ENCODE data around the gene EAF1. TPM values are rescaled to one million over a fixed set of nuclear protein-coding genes. Genes with fewer than 3 reads are reported as not detected.

Gene EAF1
- polyA plus RNA-seq, 3 donors, result 9.0 to 44.0 (median 9.1) TPM

DNA sequence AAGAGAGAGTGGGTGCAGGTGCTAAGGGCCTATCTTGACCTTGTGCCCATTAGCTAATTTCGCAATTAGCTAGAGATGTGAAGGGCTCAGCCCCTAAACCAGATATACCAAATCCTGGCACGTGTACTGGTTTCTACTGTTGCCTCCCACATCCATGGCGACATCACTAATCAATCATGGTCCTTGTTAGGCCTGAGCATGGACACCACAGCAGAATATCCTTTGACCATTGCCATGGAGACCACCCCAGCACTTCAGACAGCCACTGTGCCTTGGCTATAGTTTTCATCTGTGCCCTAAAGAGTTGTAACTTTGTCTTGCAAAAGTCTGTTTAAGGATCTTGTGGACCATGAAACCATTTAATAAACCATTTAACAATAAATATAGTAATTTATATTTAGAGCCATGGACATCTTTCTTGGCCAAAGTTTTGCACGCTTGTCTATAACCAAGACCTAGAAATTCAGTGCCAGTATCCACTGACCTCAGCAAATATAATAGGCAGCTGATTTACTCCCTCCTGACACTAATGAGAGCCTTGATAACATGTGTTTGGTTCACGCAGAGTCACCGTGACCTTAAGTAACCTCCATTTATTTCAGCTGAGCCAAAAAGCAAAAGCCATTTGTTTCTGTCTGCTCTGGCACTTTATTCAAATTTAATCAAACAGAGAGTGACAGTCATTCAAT is 50.7 kb downstream of the EAF1 start:
- no peak overlapping the region for H3K27ac ChIP-seq (ENCODE audit: low read depth in 1 of 2, low read length in 2 of 2)
- TF ChIP-seq CTCF (IDR thresholded peaks at IDR 0.05), result no peak
- no peaks in the 10 kb centered on the region for H3K36me3 Mint-ChIP-seq
- peaks cover 0 to 5% of the 10 kb centered on the region in 2 donors for H3K4me1 ChIP-seq (ENCODE audit: control insufficient read depth in 1 of 2, insufficient read depth in 2 of 2, low read length in 2 of 2)
- no peaks in the 10 kb centered on the region for H3K27me3 ChIP-seq (ENCODE audit: control insufficient read depth in 2 of 2, insufficient read depth in 2 of 2, low read length in 2 of 2)
- H3K4me3 Mint-ChIP-seq, result no peak overlapping the region
- H3K9me3 ChIP-seq (replicated peaks in 1 of 2; ENCODE audit: control insufficient read depth in 1 of 2, insufficient read depth in 1 of 2, low read length in 2 of 2), result no peaks in the 10 kb centered on the region
- H3K4me1 Mint-ChIP-seq, result peaks cover 8% of the 10 kb centered on the region
- no peak overlapping the region for H2AFZ ChIP-seq (ENCODE audit: insufficient read depth, low read depth, low read length, poor library complexity, severe bottlenecking)
- intact Hi-C loops (cut with micrococcal nuclease), result no loop called here
- no peaks in the 10 kb centered on the region for H4K20me1 ChIP-seq (ENCODE audit: insufficient read depth, low read length)
- H3K27me3 Mint-ChIP-seq (ENCODE audit: low read depth in 3 of 3), result no peaks in the 10 kb centered on the region
- 89% methylated on average over 6 of the region's 6 CpGs for WGBS (ENCODE audit: insufficient coverage)
- no peak overlapping the region for H3K4me2 ChIP-seq (replicated peaks; ENCODE audit: extremely low read depth, low read length, poor library complexity, severe bottlenecking)
- H3K9me3 Mint-ChIP-seq, result peaks cover 0 to 3% (median 0%) of the 10 kb centered on the region in 7 donors
- no peak overlapping the region for H3K9ac ChIP-seq (ENCODE audit: insufficient read depth, low read length, poor library complexity, severe bottlenecking)
- H3K27ac Mint-ChIP-seq, result no peak overlapping the region
- DNase-seq, result no peak
- no peak overlapping the region for H3K4me3 ChIP-seq (replicated peaks in 1 of 3; ENCODE audit: low read depth in 2 of 3, low read length in 3 of 3)
- no peaks in the 10 kb centered on the region for H3K36me3 ChIP-seq (replicated peaks in 1 of 2; ENCODE audit: control insufficient read depth in 1 of 2, insufficient read depth in 2 of 2, low read length in 2 of 2)
- H3K79me2 ChIP-seq (ENCODE audit: insufficient read depth, low read length), result no peaks in the 10 kb centered on the region

GRCh38 chr3:15478640-15478979 is 51.2 kb downstream of the EAF1 start:
- H3K4me1 Mint-ChIP-seq, result peaks cover 8% of the 10 kb centered on the region
- Histone ChIP-seq H3K27me3 (ENCODE audit: control insufficient read depth in 2 of 2, insufficient read depth in 2 of 2, low read length in 2 of 2) (no peaks in the 10 kb centered on the region), H3K36me3 (replicated peaks in 1 of 2; ENCODE audit: control insufficient read depth in 1 of 2, insufficient read depth in 2 of 2, low read length in 2 of 2) (no peaks in the 10 kb centered on the region), H3K9me3 (replicated peaks in 1 of 2; ENCODE audit: control insufficient read depth in 1 of 2, insufficient read depth in 1 of 2, low read length in 2 of 2) (no peaks in the 10 kb centered on the region), H3K4me3 (replicated peaks in 1 of 3; ENCODE audit: low read depth in 2 of 3, low read length in 3 of 3) (no peak overlapping the region), H3K79me2 (ENCODE audit: insufficient read depth, low read length) (no peaks in the 10 kb centered on the region), H3K4me2 (replicated peaks; ENCODE audit: extremely low read depth, low read length, poor library complexity, severe bottlenecking) (no peak overlapping the region), H3K27ac (ENCODE audit: low read depth in 1 of 2, low read length in 2 of 2) (no peak overlapping the region), H3K9ac (ENCODE audit: insufficient read depth, low read length, poor library complexity, severe bottlenecking) (no peak overlapping the region), H4K20me1 (ENCODE audit: insufficient read depth, low read length) (no peaks in the 10 kb centered on the region), H2AFZ (ENCODE audit: insufficient read depth, low read depth, low read length, poor library complexity, severe bottlenecking) (no peak overlapping the region), H3K4me1 (ENCODE audit: control insufficient read depth in 1 of 2, insufficient read depth in 2 of 2, low read length in 2 of 2) (peaks cover 0 to 5% of the 10 kb centered on the region in 2 donors)
- no peaks in the 10 kb centered on the region for H3K36me3 Mint-ChIP-seq
- no peak for TF ChIP-seq CTCF (IDR thresholded peaks at IDR 0.05)
- intact Hi-C loops (cut with micrococcal nuclease), result no loop called here
- 86% methylated on average over 4 of the region's 5 CpGs for WGBS (ENCODE audit: insufficient coverage)
- peaks cover 0 to 7% (median 0%) of the 10 kb centered on the region in 7 donors for H3K9me3 Mint-ChIP-seq
- H3K27ac Mint-ChIP-seq, result no peak overlapping the region
- H3K27me3 Mint-ChIP-seq (ENCODE audit: low read depth in 3 of 3), result no peaks in the 10 kb centered on the region
- H3K4me3 Mint-ChIP-seq, result no peak overlapping the region
- no peak for DNase-seq

All from CD14-positive monocyte (primary cell).